ENCODE results near the gene OTUD6A. TPM values are rescaled to one million over a fixed set of nuclear protein-coding genes. Genes with fewer than 3 reads are reported as not detected.

The OTUD6A gene
- total RNA-seq, 1 donor from 2014 or later, result not detected

DNA sequence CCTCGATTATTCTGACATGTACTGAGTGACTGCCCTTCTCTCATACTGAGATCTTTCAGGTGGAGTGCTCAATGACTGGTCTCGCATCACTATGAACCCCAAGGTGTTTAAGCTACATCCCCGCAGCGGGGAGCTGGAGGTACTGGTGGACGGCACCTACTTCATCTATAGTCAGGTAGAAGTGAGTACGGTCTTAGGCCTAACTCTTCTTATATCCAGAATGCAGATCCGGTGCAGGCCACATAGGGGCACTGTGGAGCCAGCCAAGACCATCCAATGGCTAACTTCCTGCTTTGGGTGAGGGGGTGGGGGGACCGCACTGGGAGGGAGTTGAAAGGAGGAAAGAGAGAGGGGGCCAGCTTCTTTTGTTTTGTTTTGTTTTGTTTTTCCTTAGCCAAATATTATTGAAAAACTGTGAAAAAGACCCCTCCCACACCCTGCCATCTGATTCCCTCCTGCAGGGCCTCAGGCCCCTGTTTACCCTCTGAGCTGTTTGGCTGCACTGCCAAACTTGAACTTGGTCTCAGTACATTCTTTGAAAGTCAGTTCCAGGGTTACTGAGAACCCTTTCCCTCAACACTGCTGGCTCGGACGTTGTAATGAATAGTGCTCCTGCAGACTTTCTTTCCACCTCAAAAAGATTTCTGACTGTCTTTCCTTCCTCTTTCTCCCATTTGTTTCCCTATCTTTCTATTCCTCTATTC is 28.8 kb upstream of the OTUD6A start:
- ATAC-seq, result peak; percentile 76
- H3K27ac ChIP-seq, result no peak overlapping the region
- H3K27me3 ChIP-seq, result no peaks in the 10 kb centered on the region
- peak; percentile 64 for DNase-seq
- intact Hi-C loops (cut with DNase I), result no loop called here
- H3K36me3 ChIP-seq, result no peaks in the 10 kb centered on the region
- no peak overlapping the region for H3K4me3 ChIP-seq
- no peaks in the 10 kb centered on the region for H3K9me3 ChIP-seq
- no peaks in the 10 kb centered on the region for H3K4me1 ChIP-seq
- TF ChIP-seq, protein P1, sequence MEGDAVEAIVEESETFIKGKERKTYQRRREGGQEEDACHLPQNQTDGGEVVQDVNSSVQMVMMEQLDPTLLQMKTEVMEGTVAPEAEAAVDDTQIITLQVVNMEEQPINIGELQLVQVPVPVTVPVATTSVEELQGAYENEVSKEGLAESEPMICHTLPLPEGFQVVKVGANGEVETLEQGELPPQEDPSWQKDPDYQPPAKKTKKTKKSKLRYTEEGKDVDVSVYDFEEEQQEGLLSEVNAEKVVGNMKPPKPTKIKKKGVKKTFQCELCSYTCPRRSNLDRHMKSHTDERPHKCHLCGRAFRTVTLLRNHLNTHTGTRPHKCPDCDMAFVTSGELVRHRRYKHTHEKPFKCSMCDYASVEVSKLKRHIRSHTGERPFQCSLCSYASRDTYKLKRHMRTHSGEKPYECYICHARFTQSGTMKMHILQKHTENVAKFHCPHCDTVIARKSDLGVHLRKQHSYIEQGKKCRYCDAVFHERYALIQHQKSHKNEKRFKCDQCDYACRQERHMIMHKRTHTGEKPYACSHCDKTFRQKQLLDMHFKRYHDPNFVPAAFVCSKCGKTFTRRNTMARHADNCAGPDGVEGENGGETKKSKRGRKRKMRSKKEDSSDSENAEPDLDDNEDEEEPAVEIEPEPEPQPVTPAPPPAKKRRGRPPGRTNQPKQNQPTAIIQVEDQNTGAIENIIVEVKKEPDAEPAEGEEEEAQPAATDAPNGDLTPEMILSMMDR (IDR thresholded peaks at IDR 0.05), result peak; percentile 40

DNA sequence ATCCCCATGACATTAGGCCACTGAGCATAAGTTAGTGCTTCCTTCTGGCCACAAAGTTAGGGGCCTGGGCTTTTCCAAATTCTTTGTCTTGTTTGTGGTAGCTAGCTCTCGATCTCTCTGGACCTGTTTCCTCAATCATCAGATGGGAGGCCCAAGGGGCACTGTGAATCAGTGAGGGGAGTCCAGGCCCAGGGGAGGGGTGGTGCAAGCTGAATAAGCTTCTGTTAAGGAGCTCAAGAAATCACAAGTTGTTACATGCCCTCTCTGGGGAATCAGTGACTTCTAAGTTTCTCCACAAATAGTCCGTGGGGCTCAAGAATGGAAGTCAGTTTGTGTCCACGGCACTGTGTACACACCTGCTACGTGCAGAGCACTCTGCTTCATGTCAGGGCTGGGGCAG is 27.6 kb upstream of the OTUD6A start:
- intact Hi-C loops (cut with DNase I), result no loop called here

DNA sequence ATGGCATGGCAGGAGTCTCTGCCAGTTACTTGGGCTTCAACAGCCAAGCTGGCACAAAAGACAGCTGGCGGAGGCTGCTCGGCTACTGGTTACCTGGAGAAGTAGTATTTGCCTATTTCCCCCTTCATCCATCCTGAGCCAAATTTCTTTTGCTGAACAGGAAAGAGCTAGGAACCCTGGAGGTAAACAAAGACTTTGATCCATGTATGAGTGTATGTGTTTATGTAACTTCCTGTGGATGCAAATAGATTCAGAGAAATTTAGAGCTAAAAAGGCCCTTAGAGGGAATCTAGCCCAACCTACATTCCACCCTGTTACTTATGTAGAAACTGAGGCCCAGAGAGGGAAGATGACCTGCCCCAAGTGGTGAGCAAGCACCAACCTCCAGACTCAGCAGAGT is 23.7 kb upstream of the OTUD6A start:
- ATAC-seq, result no peak
- no peak for DNase-seq
- no peaks in the 10 kb centered on the region for H3K4me1 ChIP-seq
- no peaks in the 10 kb centered on the region for H3K36me3 ChIP-seq
- H3K4me3 ChIP-seq, result no peak overlapping the region
- no peaks in the 10 kb centered on the region for H3K9me3 ChIP-seq
- TF ChIP-seq, protein P1 (IDR thresholded peaks at IDR 0.05), result no peak
- H3K27me3 ChIP-seq, result no peaks in the 10 kb centered on the region
- H3K27ac ChIP-seq, result no peak overlapping the region
- intact Hi-C loops (cut with DNase I), result no loop called here

More for the DNA sequence above, 27.6 kb upstream of the OTUD6A start:
- no peaks in the 10 kb centered on the region for H3K27me3 ChIP-seq
- no peak for DNase-seq
- TF ChIP-seq, protein P1 (IDR thresholded peaks at IDR 0.05), result no peak
- H3K4me1 ChIP-seq, result no peaks in the 10 kb centered on the region
- no peak for ATAC-seq
- no peaks in the 10 kb centered on the region for H3K9me3 ChIP-seq
- H3K27ac ChIP-seq, result no peak overlapping the region
- H3K36me3 ChIP-seq, result no peaks in the 10 kb centered on the region
- H3K4me3 ChIP-seq, result no peak overlapping the region

DNA sequence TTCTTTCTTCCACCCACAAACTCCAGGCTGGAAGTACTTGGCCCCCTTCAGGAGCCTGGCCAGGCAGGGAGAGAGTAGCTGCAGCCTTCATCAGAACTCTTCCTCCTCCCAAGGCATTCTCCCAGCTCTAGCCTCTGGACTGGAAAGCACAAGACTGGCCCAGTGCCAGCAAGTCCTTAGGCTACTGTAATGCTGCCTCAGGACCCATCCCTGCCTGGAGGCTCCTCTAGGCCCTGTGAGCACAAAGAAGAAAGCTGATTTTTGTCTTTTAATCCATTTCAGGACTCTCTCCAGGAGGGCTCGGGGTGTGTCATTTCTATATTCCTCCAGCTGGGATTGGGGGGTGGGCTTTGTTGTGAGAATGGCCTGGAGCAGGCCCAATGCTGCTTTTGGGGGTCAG is 23.3 kb upstream of the OTUD6A start:
- intact Hi-C loops (cut with DNase I), result no loop called here
- Histone ChIP-seq H3K36me3 (no peaks in the 10 kb centered on the region), H3K4me1 (no peaks in the 10 kb centered on the region), H3K9me3 (no peaks in the 10 kb centered on the region), H3K27me3 (no peaks in the 10 kb centered on the region), H3K4me3 (no peak overlapping the region), H3K27ac (no peak overlapping the region)
- ATAC-seq, result no peak
- TF ChIP-seq, protein P1 (IDR thresholded peaks at IDR 0.05), result no peak
- no peak for DNase-seq

DNA sequence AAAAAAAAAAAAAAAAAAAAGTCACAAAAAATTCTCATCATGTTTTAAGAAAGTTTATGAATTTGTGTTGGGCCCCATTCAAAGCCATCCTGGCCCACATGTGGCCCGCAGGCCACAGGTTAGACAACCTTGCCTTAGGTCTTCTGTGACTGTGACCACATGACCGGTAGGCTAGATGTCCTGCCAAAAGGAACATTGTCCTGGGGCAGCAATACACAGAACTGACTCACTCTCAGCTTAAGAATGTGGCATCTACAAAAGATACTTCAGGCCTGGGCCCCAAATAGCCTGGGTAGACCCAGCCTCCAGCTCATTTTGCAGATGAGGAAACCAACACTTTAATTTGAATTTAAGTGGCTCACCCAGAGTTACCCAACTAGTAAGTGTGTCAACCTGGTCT is 22.5 kb upstream of the OTUD6A start:
- intact Hi-C loops (cut with DNase I), result no loop called here
- no peak overlapping the region for H3K4me3 ChIP-seq
- no peak for DNase-seq
- H3K36me3 ChIP-seq, result no peaks in the 10 kb centered on the region
- ATAC-seq, result peak; percentile 48
- H3K27me3 ChIP-seq, result no peaks in the 10 kb centered on the region
- H3K4me1 ChIP-seq, result no peaks in the 10 kb centered on the region
- H3K9me3 ChIP-seq, result no peaks in the 10 kb centered on the region
- TF ChIP-seq, protein P1 (IDR thresholded peaks at IDR 0.05), result no peak
- H3K27ac ChIP-seq, result no peak overlapping the region

DNA sequence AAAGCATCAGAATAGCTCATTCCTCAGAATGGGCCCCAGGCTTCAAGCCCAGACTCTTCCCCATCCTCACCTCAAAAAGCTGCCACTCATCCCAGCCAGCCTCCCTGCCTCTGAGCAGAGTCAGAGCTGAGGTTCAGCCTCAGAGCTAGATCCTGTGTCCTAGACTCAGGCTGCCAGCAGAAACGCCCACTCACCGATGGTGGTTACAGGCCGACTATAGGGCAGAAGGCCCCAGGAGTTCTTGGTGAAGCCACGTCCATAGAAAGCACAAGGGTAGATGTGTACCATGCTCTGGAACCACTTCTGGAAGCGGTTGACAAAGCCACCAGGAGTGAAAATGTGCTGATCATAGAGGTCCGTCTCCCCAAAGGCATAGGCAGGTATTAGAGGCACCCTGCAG is 20.3 kb upstream of the OTUD6A start:
- TF ChIP-seq, protein P1 (IDR thresholded peaks at IDR 0.05), result no peak
- Histone ChIP-seq H3K27me3 (no peaks in the 10 kb centered on the region), H3K9me3 (no peaks in the 10 kb centered on the region), H3K27ac (no peak overlapping the region), H3K36me3 (no peaks in the 10 kb centered on the region), H3K4me3 (no peak overlapping the region), H3K4me1 (no peaks in the 10 kb centered on the region)
- ATAC-seq (no peak), DNase-seq (no peak)
- intact Hi-C loops (cut with DNase I), result no loop called here
